ENCODE measurements around the gene SEC63. TPM values are rescaled to one million over a fixed set of nuclear protein-coding genes. Genes with fewer than 3 reads are reported as not detected.

Gene SEC63
- total RNA-seq, 1 donor from 2014 or later = 166 TPM

GRCh38 chr6:107818272-107818671 is 139.7 kb downstream of the SEC63 start:
- Mint-ChIP-seq H3K27me3 (ENCODE audit: low read depth) (peaks cover 3% of the 10 kb centered on the region), H3K27ac (ENCODE audit: unreplicated experiment) (no peak overlapping the region), H3K36me3 (ENCODE audit: low read depth) (no peaks in the 10 kb centered on the region), H3K4me3 (ENCODE audit: unreplicated experiment) (no peak overlapping the region), H3K9me3 (ENCODE audit: low read depth) (no peaks in the 10 kb centered on the region), H3K4me1 (ENCODE audit: low read depth) (peaks cover 27% of the 10 kb centered on the region)
- no peak for TF ChIP-seq CTCF (IDR thresholded peaks at IDR 0.05)
- DNase-seq (ENCODE audit: low spot score) = no peak

GRCh38 chr6:107817784-107818183 is 140.2 kb downstream of the SEC63 start:
- H3K4me1 Mint-ChIP-seq (ENCODE audit: low read depth) = peaks cover 27% of the 10 kb centered on the region
- no peak for DNase-seq (ENCODE audit: low spot score)
- peaks cover 3% of the 10 kb centered on the region for H3K27me3 Mint-ChIP-seq (ENCODE audit: low read depth)

More at GRCh38 chr6:107817784-107818183, 140.2 kb downstream of the SEC63 start:
- Mint-ChIP-seq H3K4me3 (ENCODE audit: unreplicated experiment) (no peak overlapping the region), H3K9me3 (ENCODE audit: low read depth) (no peaks in the 10 kb centered on the region), H3K27ac (ENCODE audit: unreplicated experiment) (no peak overlapping the region), H3K36me3 (ENCODE audit: low read depth) (no peaks in the 10 kb centered on the region)
- TF ChIP-seq CTCF (IDR thresholded peaks at IDR 0.05) = no peak

Other genes starting within 250 kb of the SEC63 start
- not detected in 3 replicates for gene SCML4, start 133.9 kb downstream of the SEC63 start, total RNA-seq
- gene OSTM1, start 116.5 kb upstream of the SEC63 start, total RNA-seq = 76.8 to 90.4 TPM (median 89.0 TPM) in 3 replicates
- gene NR2E1, start 207.8 kb upstream of the SEC63 start, total RNA-seq = not detected in 3 replicates